Trophoblast cell (in vitro differentiated cells and primary cell): ENCODE measurements around the gene PEX14.

Source experiments
- DNase-seq, 2 donors: peaks; one replicate each; pipeline ENCODE4 v3.0.0-alpha.2; 2016
- H2AFZ ChIP-seq: 2 replicates; pipeline ENCODE4 v1.6.1; 2013; ENCODE audit warnings: low read length, moderate library complexity, mild to moderate bottlenecking; ENCODE audit not compliant: insufficient read depth, poor library complexity
- H2AK5ac ChIP-seq: 2 replicates; pipeline ENCODE4 v1.6.1; 2013; ENCODE audit warnings: mild to moderate bottlenecking, low read length
- H2BK120ac ChIP-seq: 2 replicates; pipeline ENCODE4 v1.6.1; 2013; ENCODE audit warnings: low read length, mild to moderate bottlenecking, moderate library complexity; ENCODE audit not compliant: insufficient read depth, poor library complexity
- H2BK12ac ChIP-seq: 2 replicates; pipeline ENCODE4 v1.6.1; 2013; ENCODE audit warnings: mild to moderate bottlenecking, low read length, moderate library complexity
- H2BK5ac ChIP-seq: 2 replicates; pipeline ENCODE4 v1.6.1; 2013; ENCODE audit warnings: low read length, low read depth, moderate library complexity, mild to moderate bottlenecking; ENCODE audit not compliant: poor library complexity
- H3K14ac ChIP-seq: 2 replicates; pipeline ENCODE4 v1.6.1; 2013; ENCODE audit warnings: mild to moderate bottlenecking, low read length
- H3K18ac ChIP-seq: 2 replicates; pipeline ENCODE4 v1.6.1; 2013; ENCODE audit warnings: mild to moderate bottlenecking, low read length
- H3K23ac ChIP-seq: 2 replicates; pipeline ENCODE4 v1.6.1; 2013; ENCODE audit warnings: low read length
- H3K27ac ChIP-seq: 2 replicates; pipeline ENCODE4 v1.5.1; 2013; ENCODE audit warnings: low read depth, mild to moderate bottlenecking, inconsistent platforms, low read length, moderate library complexity
- H3K27me3 ChIP-seq: 2 replicates; pipeline ENCODE4 v1.6.1; 2013; ENCODE audit warnings: inconsistent platforms, mild to moderate bottlenecking, low read length, moderate library complexity; ENCODE audit not compliant: insufficient read depth
- H3K36me3 ChIP-seq, 2 experiments: 1 replicate in 1 of 2; 2 replicates in 1 of 2; pipeline ENCODE4 v1.6.1; 2013; ENCODE audit warnings: low read length in 2 of 2, mild to moderate bottlenecking in 2 of 2, moderate library complexity in 1 of 2; ENCODE audit not compliant: insufficient read depth in 2 of 2, control insufficient read depth in 1 of 2
- H3K4ac ChIP-seq: 2 replicates; pipeline ENCODE4 v1.6.1; 2013; ENCODE audit warnings: low read depth, mild to moderate bottlenecking, low read length, moderate library complexity
- H3K4me1 ChIP-seq, 2 experiments: 1 replicate in 1 of 2; 2 replicates in 1 of 2; pipeline ENCODE4 v1.6.1; 2013; ENCODE audit warnings: low read length in 2 of 2, mild to moderate bottlenecking in 2 of 2, moderate library complexity in 1 of 2; ENCODE audit not compliant: insufficient read depth in 2 of 2, control insufficient read depth in 1 of 2
- H3K4me2 ChIP-seq: 2 replicates; pipeline ENCODE4 v1.6.1; 2013; ENCODE audit warnings: inconsistent platforms, mild to moderate bottlenecking, low read length, moderate library complexity
- H3K4me3 ChIP-seq: 2 replicates; pipeline ENCODE4 v1.5.1; 2013; ENCODE audit warnings: mild to moderate bottlenecking, low read depth, low read length, inconsistent platforms
- H3K79me1 ChIP-seq: one replicate; pipeline ENCODE4 v1.6.1; 2013; ENCODE audit warnings: low read length
- H3K79me2 ChIP-seq: 2 replicates; pipeline ENCODE4 v1.6.1; 2013; ENCODE audit warnings: low read length, mild to moderate bottlenecking; ENCODE audit not compliant: control insufficient read depth, insufficient read depth, poor library complexity
- H3K9ac ChIP-seq: 2 replicates; pipeline ENCODE4 v1.6.1; 2013; ENCODE audit warnings: mild to moderate bottlenecking, low read length
- H3K9me3 ChIP-seq: 2 replicates; pipeline ENCODE4 v1.6.1; 2013; ENCODE audit warnings: low read depth, mild to moderate bottlenecking, control low read depth, inconsistent platforms, low read length; ENCODE audit not compliant: insufficient read depth
- H4K12ac ChIP-seq: 2 replicates; pipeline ENCODE4 v1.6.1; 2013; ENCODE audit warnings: low read depth, mild to moderate bottlenecking, low read length, moderate library complexity
- H4K8ac ChIP-seq: 2 replicates; pipeline ENCODE4 v1.6.1; 2013; ENCODE audit warnings: low read depth, mild to moderate bottlenecking, low read length, moderate library complexity
- H4K91ac ChIP-seq: one replicate; pipeline ENCODE4 v1.6.1; 2013; ENCODE audit warnings: low read depth, mild to moderate bottlenecking, low read length, moderate library complexity
- WGBS: extraction: QIAGEN DNeasy Blood & Tissue Kit; methylation state at CpG from one replicate; pipeline ENCODE4 v1.1.7; 2013; ENCODE audit warnings: missing lambda C conversion rate; ENCODE audit not compliant: insufficient read length, insufficient coverage; ENCODE audit errors: extremely low coverage; 5-methylcytosine and 5-hydroxymethylcytosine counted together

PEX14 gene

GRCh38 chr1:10606064-10606463 is 131.3 kb downstream of the PEX14 start:
- H3K18ac ChIP-seq: no peak overlapping the region
- WGBS: no CpG with 5 or more reads among the region's 7 CpGs
- H2BK5ac ChIP-seq: no peak overlapping the region
- H4K8ac ChIP-seq: no peak overlapping the region
- no peaks in the 10 kb centered on the region for H3K79me1 ChIP-seq
- H3K79me2 ChIP-seq: no peaks in the 10 kb centered on the region
- H2BK12ac ChIP-seq: no peak overlapping the region
- DNase-seq: no peak
- no peak overlapping the region for H3K4me2 ChIP-seq
- no peak overlapping the region for H4K91ac ChIP-seq
- no peak overlapping the region for H2AFZ ChIP-seq
- H3K27me3 ChIP-seq: no peaks in the 10 kb centered on the region
- H3K4me3 ChIP-seq: no peak overlapping the region
- no peak overlapping the region for H3K9ac ChIP-seq
- H3K9me3 ChIP-seq: no peaks in the 10 kb centered on the region
- H4K12ac ChIP-seq: no peak overlapping the region
- no peak overlapping the region for H3K4ac ChIP-seq
- H3K14ac ChIP-seq: no peak overlapping the region
- no peaks in the 10 kb centered on the region for H3K4me1 ChIP-seq
- no peak overlapping the region for H3K27ac ChIP-seq
- no peak overlapping the region for H3K23ac ChIP-seq
- no peak overlapping the region for H2BK120ac ChIP-seq
- H3K36me3 ChIP-seq: no peaks in the 10 kb centered on the region
- H2AK5ac ChIP-seq: no peak overlapping the region

- Histone ChIP-seq H3K9me3 (no peaks in the 10 kb centered on the region), H3K4me1 (no peaks in the 10 kb centered on the region), H2AFZ (no peak overlapping the region), H2BK5ac (no peak overlapping the region), H3K27me3 (no peaks in the 10 kb centered on the region), H3K14ac (no peak overlapping the region), H4K12ac (no peak overlapping the region), H4K91ac (no peak overlapping the region), H3K36me3 (no peaks in the 10 kb centered on the region), H3K23ac (no peak overlapping the region), H3K4ac (no peak overlapping the region), H2BK120ac (no peak overlapping the region), H3K4me3 (no peak overlapping the region), H3K9ac (no peak overlapping the region), H3K79me1 (no peaks in the 10 kb centered on the region), H2BK12ac (no peak overlapping the region), H4K8ac (no peak overlapping the region), H3K27ac (no peak overlapping the region), H2AK5ac (no peak overlapping the region), H3K4me2 (no peak overlapping the region), H3K18ac (no peak overlapping the region), H3K79me2 (no peaks in the 10 kb centered on the region)
- DNase-seq: no peak
- no CpG with 5 or more reads among the region's 3 CpGs for WGBS
Measured at GRCh38 chr1:10607228-10607627, 132.5 kb downstream of the PEX14 start.

GRCh38 chr1:10608690-10609089 is 133.9 kb downstream of the PEX14 start:
- no CpG with 5 or more reads among the region's 2 CpGs for WGBS
- Histone ChIP-seq H3K79me1 (no peaks in the 10 kb centered on the region), H3K9ac (no peak overlapping the region), H3K18ac (no peak overlapping the region), H4K8ac (no peak overlapping the region), H4K91ac (no peak overlapping the region), H3K4me2 (no peak overlapping the region), H2BK12ac (no peak overlapping the region), H3K4me3 (no peak overlapping the region), H2AFZ (no peak overlapping the region), H3K27me3 (no peaks in the 10 kb centered on the region), H3K27ac (no peak overlapping the region), H3K14ac (no peak overlapping the region), H4K12ac (no peak overlapping the region), H2BK5ac (no peak overlapping the region), H3K36me3 (no peaks in the 10 kb centered on the region), H3K23ac (no peak overlapping the region), H2BK120ac (no peak overlapping the region), H3K79me2 (no peaks in the 10 kb centered on the region), H3K9me3 (no peaks in the 10 kb centered on the region), H3K4me1 (no peaks in the 10 kb centered on the region), H2AK5ac (no peak overlapping the region), H3K4ac (no peak overlapping the region)
- DNase-seq: no peak

GRCh38 chr1:10610901-10611600 is 136.3 kb downstream of the PEX14 start:
- Histone ChIP-seq H4K91ac (no peak overlapping the region), H2BK120ac (no peak overlapping the region), H3K36me3 (no peaks in the 10 kb centered on the region), H2AFZ (no peak overlapping the region), H4K8ac (no peak overlapping the region), H3K9me3 (no peaks in the 10 kb centered on the region), H2BK5ac (no peak overlapping the region), H3K4ac (no peak overlapping the region), H3K79me1 (no peaks in the 10 kb centered on the region), H3K18ac (no peak overlapping the region), H3K23ac (no peak overlapping the region), H3K14ac (no peak overlapping the region), H4K12ac (no peak overlapping the region), H3K79me2 (no peaks in the 10 kb centered on the region), H3K4me3 (no peak overlapping the region), H2BK12ac (no peak overlapping the region), H3K4me1 (no peaks in the 10 kb centered on the region), H3K27me3 (no peaks in the 10 kb centered on the region), H3K27ac (no peak overlapping the region), H2AK5ac (no peak overlapping the region), H3K9ac (no peak overlapping the region), H3K4me2 (no peak overlapping the region)
- WGBS: no CpG with 5 or more reads among the region's 6 CpGs
- DNase-seq: no peak
